ENCODE data around the gene MGARP.
"Not testable (repeated sequence)": the region's sequence is repeated elsewhere in the genome, so short reads cannot be mapped to it uniquely, and the experiment has no call there.

DNA sequence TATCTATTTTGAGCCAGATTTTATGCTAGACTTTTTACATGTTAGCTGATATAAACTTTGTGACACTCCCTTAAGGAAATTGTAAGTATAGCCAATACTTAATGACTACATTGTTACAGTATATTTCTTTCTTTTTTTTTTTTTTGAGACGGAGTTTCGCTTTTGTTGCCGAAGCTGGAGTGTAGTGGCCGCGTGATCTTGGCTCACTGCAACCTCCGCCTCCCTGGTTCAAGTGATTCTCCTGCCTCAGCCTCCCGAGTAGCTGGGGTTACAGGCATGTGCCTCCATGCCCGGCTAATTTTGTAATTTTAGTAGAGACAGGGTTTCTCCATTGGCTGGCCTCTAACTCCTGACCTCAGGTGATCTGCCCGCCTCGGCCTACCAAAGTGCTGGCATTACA, 33.4 kb upstream of the MGARP start:
- not testable (repeated sequence) for TF ChIP-seq MXI1 (IDR thresholded peaks at IDR 0.05; ENCODE audit: borderline replicate concordance, low read depth, low read length); MAZ (IDR thresholded peaks at IDR 0.05; ENCODE audit: borderline replicate concordance, low read depth, low read length); POLR2A (IDR thresholded peaks at IDR 0.05; ENCODE audit: low read depth, low read length); CHD1 (IDR thresholded peaks at IDR 0.05; ENCODE audit: low read depth, low read length)
- TF ChIP-seq, protein P1, sequence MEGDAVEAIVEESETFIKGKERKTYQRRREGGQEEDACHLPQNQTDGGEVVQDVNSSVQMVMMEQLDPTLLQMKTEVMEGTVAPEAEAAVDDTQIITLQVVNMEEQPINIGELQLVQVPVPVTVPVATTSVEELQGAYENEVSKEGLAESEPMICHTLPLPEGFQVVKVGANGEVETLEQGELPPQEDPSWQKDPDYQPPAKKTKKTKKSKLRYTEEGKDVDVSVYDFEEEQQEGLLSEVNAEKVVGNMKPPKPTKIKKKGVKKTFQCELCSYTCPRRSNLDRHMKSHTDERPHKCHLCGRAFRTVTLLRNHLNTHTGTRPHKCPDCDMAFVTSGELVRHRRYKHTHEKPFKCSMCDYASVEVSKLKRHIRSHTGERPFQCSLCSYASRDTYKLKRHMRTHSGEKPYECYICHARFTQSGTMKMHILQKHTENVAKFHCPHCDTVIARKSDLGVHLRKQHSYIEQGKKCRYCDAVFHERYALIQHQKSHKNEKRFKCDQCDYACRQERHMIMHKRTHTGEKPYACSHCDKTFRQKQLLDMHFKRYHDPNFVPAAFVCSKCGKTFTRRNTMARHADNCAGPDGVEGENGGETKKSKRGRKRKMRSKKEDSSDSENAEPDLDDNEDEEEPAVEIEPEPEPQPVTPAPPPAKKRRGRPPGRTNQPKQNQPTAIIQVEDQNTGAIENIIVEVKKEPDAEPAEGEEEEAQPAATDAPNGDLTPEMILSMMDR (conservative IDR thresholded peaks at IDR 0.05; ENCODE audit: low read depth, low read length): not testable (repeated sequence)

Data from IMR-90 (cell line).